ENCODE measurements around the gene SPEF1.
"Not testable (repeated sequence)": the region's sequence is repeated elsewhere in the genome, so short reads cannot be mapped to it uniquely, and the experiment has no call there.

The SPEF1 gene

GRCh38 chr20:3808544-3808943 is 27.3 kb upstream of the SPEF1 start:
- DNase-seq = no peak

- no peak for DNase-seq
Observed at GRCh38 chr20:3804781-3805180, 23.5 kb upstream of the SPEF1 start.

GRCh38 chr20:3804254-3804751 is 23.1 kb upstream of the SPEF1 start:
- DNase-seq = no peak

GRCh38 chr20:3803854-3804253 is 22.6 kb upstream of the SPEF1 start:
- no peak for DNase-seq

GRCh38 chr20:3803289-3803688 is 22.0 kb upstream of the SPEF1 start:
- no peak for DNase-seq

- no peak for DNase-seq
Observed at GRCh38 chr20:3802524-3803239, 21.4 kb upstream of the SPEF1 start.

- DNase-seq = no peak
Observed at GRCh38 chr20:3801846-3802245, 20.6 kb upstream of the SPEF1 start.

GRCh38 chr20:3801299-3801698 is 20.1 kb upstream of the SPEF1 start:
- DNase-seq = no peak

- no peak for DNase-seq
Observed at GRCh38 chr20:3800878-3801260, 19.6 kb upstream of the SPEF1 start.

- DNase-seq = no peak
Observed at GRCh38 chr20:3800256-3800877, 19.1 kb upstream of the SPEF1 start.

GRCh38 chr20:3798908-3799248 is 17.6 kb upstream of the SPEF1 start:
- no peak for DNase-seq

- no peak for DNase-seq
Observed at GRCh38 chr20:3798373-3798768, 17.1 kb upstream of the SPEF1 start.

- DNase-seq = no peak
Observed at GRCh38 chr20:3797592-3798372, 16.5 kb upstream of the SPEF1 start.

- no peak for DNase-seq
Observed at GRCh38 chr20:3797226-3797545, 15.9 kb upstream of the SPEF1 start.

- DNase-seq = no peak
Observed at GRCh38 chr20:3796477-3797225, 15.4 kb upstream of the SPEF1 start.

- DNase-seq = peak; percentile 89
Observed at GRCh38 chr20:3795511-3796468, 14.5 kb upstream of the SPEF1 start, which contains the start of gene CDC25B. Gene CDC25B, plus strand, starts transcription at chr20:3796310. Its CDS starts 222 bp downstream, at chr20:3796532.

GRCh38 chr20:3794701-3795420 is 13.6 kb upstream of the SPEF1 start:
- no peak for DNase-seq

- DNase-seq = not testable (repeated sequence)
Observed at GRCh38 chr20:3794168-3794567, 12.9 kb upstream of the SPEF1 start.

- DNase-seq = not testable (repeated sequence)
Observed at GRCh38 chr20:3789201-3789600, 8.0 kb upstream of the SPEF1 start.

- DNase-seq = no peak
Observed at GRCh38 chr20:3788685-3789155, 7.5 kb upstream of the SPEF1 start.

Measured in fibroblast of upper back skin (primary cell).